ENCODE data around the gene CYB5R4.

CYB5R4 gene

GRCh38 chr6:83827050-83827449 is 32.4 kb upstream of the CYB5R4 start:
- TF ChIP-seq, protein P1, sequence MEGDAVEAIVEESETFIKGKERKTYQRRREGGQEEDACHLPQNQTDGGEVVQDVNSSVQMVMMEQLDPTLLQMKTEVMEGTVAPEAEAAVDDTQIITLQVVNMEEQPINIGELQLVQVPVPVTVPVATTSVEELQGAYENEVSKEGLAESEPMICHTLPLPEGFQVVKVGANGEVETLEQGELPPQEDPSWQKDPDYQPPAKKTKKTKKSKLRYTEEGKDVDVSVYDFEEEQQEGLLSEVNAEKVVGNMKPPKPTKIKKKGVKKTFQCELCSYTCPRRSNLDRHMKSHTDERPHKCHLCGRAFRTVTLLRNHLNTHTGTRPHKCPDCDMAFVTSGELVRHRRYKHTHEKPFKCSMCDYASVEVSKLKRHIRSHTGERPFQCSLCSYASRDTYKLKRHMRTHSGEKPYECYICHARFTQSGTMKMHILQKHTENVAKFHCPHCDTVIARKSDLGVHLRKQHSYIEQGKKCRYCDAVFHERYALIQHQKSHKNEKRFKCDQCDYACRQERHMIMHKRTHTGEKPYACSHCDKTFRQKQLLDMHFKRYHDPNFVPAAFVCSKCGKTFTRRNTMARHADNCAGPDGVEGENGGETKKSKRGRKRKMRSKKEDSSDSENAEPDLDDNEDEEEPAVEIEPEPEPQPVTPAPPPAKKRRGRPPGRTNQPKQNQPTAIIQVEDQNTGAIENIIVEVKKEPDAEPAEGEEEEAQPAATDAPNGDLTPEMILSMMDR (conservative IDR thresholded peaks at IDR 0.05), result no peak
- H3K27ac ChIP-seq, result no peak overlapping the region

DNA sequence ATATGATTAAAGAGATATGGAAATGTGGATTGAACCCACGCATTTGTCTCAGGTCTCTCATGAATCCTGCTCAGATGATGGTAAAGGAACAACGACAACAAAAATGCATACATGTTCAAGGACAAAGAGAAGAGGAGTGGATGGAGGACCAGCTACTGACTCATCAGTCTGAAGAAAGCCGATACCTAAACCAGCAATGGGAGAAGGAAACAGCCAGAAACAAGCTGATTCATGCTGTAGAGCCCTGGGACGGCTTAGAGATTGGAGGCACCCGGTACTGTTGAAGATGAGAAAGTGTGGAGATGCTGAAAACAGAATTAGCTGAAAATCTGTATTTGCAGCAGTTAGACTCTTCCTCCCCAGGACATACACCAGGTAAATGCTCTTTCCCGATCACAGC is 20.8 kb upstream of the CYB5R4 start:
- no peak overlapping the region for H3K27ac ChIP-seq
- TF ChIP-seq, protein P1 (conservative IDR thresholded peaks at IDR 0.05), result no peak

DNA sequence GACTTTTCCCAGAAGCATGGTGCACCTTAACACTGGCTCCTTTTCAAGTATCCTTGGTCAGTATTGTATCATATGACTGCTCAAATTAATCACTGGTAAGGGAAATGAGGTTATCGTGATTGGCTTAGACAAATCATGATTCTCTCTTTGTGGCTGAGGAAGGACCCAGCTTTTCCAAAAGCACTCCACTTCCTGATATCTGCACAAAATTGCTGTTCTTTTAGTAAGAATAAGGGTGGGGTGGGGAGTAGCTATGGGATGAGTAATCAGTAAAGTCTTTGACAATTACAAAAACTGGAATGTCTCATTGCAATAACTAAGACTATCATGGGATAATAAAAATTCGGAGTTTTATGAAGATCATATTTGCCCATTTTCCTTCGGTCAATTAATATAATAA is 15.3 kb upstream of the CYB5R4 start:
- no peak overlapping the region for H3K27ac ChIP-seq
- TF ChIP-seq, protein P1 (conservative IDR thresholded peaks at IDR 0.05), result no peak

DNA sequence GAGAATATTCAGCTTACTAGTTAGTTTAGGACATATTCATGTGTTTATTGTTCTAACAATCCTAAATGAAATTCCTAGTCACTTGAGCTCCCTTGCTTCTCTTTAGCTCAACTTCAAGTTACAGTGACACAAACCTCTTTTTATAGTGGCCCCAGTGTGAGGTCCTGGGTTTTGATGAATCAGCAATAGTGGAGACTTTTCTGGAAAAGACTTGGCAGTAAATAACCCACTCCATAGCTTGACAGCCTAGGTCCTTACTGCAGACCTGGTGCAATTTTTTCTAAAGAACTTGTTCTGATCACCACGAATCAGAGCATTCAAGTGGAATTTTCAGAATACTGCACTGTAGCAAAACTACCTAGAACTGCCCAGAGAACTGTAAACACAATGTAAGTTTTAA is 13.2 kb upstream of the CYB5R4 start:
- no peak overlapping the region for H3K27ac ChIP-seq
- TF ChIP-seq, protein P1 (conservative IDR thresholded peaks at IDR 0.05), result no peak

GRCh38 chr6:83847179-83847578 is 12.3 kb upstream of the CYB5R4 start:
- TF ChIP-seq, protein P1 (conservative IDR thresholded peaks at IDR 0.05), result no peak
- no peak overlapping the region for H3K27ac ChIP-seq

- H3K27ac ChIP-seq, result no peak overlapping the region
- TF ChIP-seq, protein P1 (conservative IDR thresholded peaks at IDR 0.05), result no peak
These were observed 10.4 kb upstream of the CYB5R4 start for GRCh38 chr6:83849127-83849526.

DNA sequence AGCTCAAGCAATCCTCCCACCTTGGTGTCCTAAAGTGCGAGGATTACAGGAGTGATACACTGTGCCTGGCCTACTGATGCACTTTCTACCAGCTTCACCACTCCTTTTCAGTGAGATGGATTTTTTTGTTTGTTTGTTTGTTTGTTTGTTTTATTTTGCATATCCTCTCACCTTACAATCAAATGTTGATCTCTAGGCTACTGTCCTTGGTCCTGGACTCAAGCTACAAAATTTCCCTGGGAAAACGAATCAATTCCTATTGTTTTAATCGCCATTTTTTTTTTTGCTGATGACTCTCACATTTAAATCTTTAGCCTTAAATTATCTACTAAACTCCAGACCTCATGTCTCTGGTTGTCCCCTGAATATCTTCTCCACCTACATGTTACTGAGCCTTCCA is 9.9 kb upstream of the CYB5R4 start:
- TF ChIP-seq, protein P1 (conservative IDR thresholded peaks at IDR 0.05), result no peak
- no peak overlapping the region for H3K27ac ChIP-seq
